Panc1 (cell line): ENCODE results near the gene CAVIN4. TPM values are rescaled to one million over a fixed set of nuclear protein-coding genes. Genes with fewer than 3 reads are reported as not detected.

Experiments used
- ATAC-seq: fragments of 200-7000 bp; cut with Tn5 transposase; 2 replicates; pipeline ENCODE4 v1.9.1; 2020; ENCODE audit warnings: mild to moderate bottlenecking, moderate library complexity
- BruUV-seq: library from RNA; stranded (reverse); fragments of 400-500 nt; replicated peaks from 2 replicates; lab custom pipeline; 2021; lab: Mats Ljungman, UMichigan
- CTCF ChIA-PET: fragments of 300-600 bp; sonication (Branson Sonifier 250); formaldehyde crosslinking; loops from one replicate; lab custom pipeline; 2022; ENCODE audit warnings: antibody characterized with exemption; lab: Charles Lee
- POLR2A ChIA-PET: fragments of 300-600 bp; sonication (Branson Sonifier 250); formaldehyde crosslinking; loops from one replicate; lab custom pipeline; 2022; ENCODE audit warnings: antibody characterized with exemption; lab: Charles Lee
- DNase-seq: peaks from one replicate; pipeline ENCODE4 v3.0.0-alpha.2; 2010; ENCODE audit warnings: low read depth, low spot score
- H3K27ac ChIP-seq: 2 replicates; pipeline ENCODE4 v1.5.1; 2011; ENCODE audit warnings: mild to moderate bottlenecking, low read length, inconsistent platforms
- H3K27me3 ChIP-seq: fragments of 200-500 bp; sonication (Bioruptor generic); 2 replicates; pipeline ENCODE4 v1.6.0; 2014; ENCODE audit warnings: low read length, inconsistent platforms; ENCODE audit not compliant: control insufficient read depth, insufficient read depth
- H3K36me3 ChIP-seq: fragments of 200-500 bp; sonication (Bioruptor generic); 2 replicates; pipeline ENCODE4 v1.5.1; 2014; ENCODE audit warnings: inconsistent platforms, mild to moderate bottlenecking, low read length, moderate library complexity; ENCODE audit not compliant: control insufficient read depth, insufficient read depth
- H3K4me1 ChIP-seq: 2 replicates; pipeline ENCODE4 v1.5.1; 2011; ENCODE audit warnings: inconsistent platforms, mild to moderate bottlenecking, low read length, moderate library complexity; ENCODE audit not compliant: control insufficient read depth, insufficient read depth
- H3K4me3 ChIP-seq, 2 experiments: 2 replicates each; pipeline ENCODE4 v1.5.1; 2011 to 2012; ENCODE audit warnings: low read depth in 2 of 2, low read length in 2 of 2, mild to moderate bottlenecking in 2 of 2, inconsistent platforms in 1 of 2, moderate library complexity in 1 of 2
- H3K9me3 ChIP-seq: fragments of 200-500 bp; sonication (Bioruptor generic); 2 replicates; pipeline ENCODE4 v1.5.1; 2014; ENCODE audit warnings: low read depth, mild to moderate bottlenecking, inconsistent platforms, low read length, moderate library complexity; ENCODE audit not compliant: control insufficient read depth, insufficient read depth
- POLR2AphosphoS5 ChIP-seq: IDR thresholded peaks from 2 replicates; pipeline ENCODE4 v1.6.1; 2012; ENCODE audit warnings: mild to moderate bottlenecking, low read depth, low read length, moderate library complexity
- REST ChIP-seq, 2 experiments: IDR thresholded peaks; 2 replicates each; pipeline ENCODE4 v1.6.1; 2011 to 2012; ENCODE audit warnings: low read depth in 2 of 2, control low read depth in 1 of 2, low read length in 1 of 2, mild to moderate bottlenecking in 1 of 2, moderate library complexity in 1 of 2; ENCODE audit not compliant: insufficient read depth in 1 of 2
- SIN3A ChIP-seq: IDR thresholded peaks from 2 replicates; pipeline ENCODE4 v1.6.1; 2012; ENCODE audit warnings: low read depth, mild to moderate bottlenecking, low read length, moderate library complexity, borderline replicate concordance; ENCODE audit not compliant: insufficient read depth
- TCF7L2 ChIP-seq: IDR thresholded peaks from 2 replicates; pipeline ENCODE4 v1.6.1; 2011; ENCODE audit warnings: mild to moderate bottlenecking, low read depth, low read length, inconsistent platforms
- in situ Hi-C: cut with HindIII; loops from 2 replicates; pipeline ENCODE4 v1.10.0; 2016; ENCODE audit warnings: low sequenced_read_pairs, low pct_unique_long_range_greater_than_20kb
- intact Hi-C: fragments of 100-400 bp; cut with micrococcal nuclease; formaldehyde crosslinking; loops from one replicate; pipeline ENCODE4 v1.10.0; 2022; ENCODE audit not compliant: unreplicated experiment
- total RNA-seq: library from RNA; stranded (reverse); gene quantifications from one replicate; pipeline ENCODE4 v1.2.1, GENCODE V29; 2021; ENCODE audit not compliant: unreplicated experiment
- TF ChIP-seq, protein P1 (sequence below): fragments of 450-650 bp; IDR thresholded peaks from 2 replicates; pipeline ENCODE4 v1.5.1; 2017; ENCODE audit warnings: mild to moderate bottlenecking

The CAVIN4 gene
- total RNA-seq, 1 experiment from 2014 or later = 0.82 TPM

DNA sequence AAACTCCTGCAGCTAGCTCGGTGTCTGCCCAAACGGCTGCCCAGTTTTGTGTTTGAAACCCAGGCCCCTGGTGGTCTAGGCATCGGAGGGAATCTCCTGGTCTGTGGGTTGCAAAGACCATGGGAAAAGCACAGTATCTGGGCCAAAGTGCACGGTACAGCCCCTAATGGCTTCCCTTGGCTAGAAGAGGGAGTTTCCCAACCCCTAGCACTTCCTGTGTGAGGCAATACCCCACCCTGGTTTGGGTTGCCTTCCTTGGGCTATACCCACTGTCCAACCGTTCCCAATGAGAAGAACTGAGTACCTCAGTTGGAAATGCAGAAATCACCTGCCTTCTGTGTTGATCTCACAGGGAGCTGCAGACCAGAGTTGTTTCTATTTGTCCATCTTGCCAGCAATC lies 41.8 kb downstream of the CAVIN4 start:
- no peaks in the 10 kb centered on the region for H3K27me3 ChIP-seq
- ChIA-PET CTCF (no interaction called here), POLR2A (no interaction called here)
- ATAC-seq = no peak
- no peaks in the 10 kb centered on the region for H3K4me1 ChIP-seq
- no peaks in the 10 kb centered on the region for H3K36me3 ChIP-seq
- no peak overlapping the region for H3K4me3 ChIP-seq
- no peak for DNase-seq
- intact Hi-C loops (no loop called here), in situ Hi-C loops (no loop called here)
- no peak overlapping the region for H3K27ac ChIP-seq
- no TSS peak for BruUV-seq
- TF ChIP-seq SIN3A (no peak), TCF7L2 (no peak), POLR2AphosphoS5 (no peak), REST (IDR thresholded peaks at IDR 0.05; ENCODE audit: insufficient read depth in 1 of 2, low read depth in 2 of 2, low read length in 1 of 2) (no peak)
- TF ChIP-seq, protein P1, sequence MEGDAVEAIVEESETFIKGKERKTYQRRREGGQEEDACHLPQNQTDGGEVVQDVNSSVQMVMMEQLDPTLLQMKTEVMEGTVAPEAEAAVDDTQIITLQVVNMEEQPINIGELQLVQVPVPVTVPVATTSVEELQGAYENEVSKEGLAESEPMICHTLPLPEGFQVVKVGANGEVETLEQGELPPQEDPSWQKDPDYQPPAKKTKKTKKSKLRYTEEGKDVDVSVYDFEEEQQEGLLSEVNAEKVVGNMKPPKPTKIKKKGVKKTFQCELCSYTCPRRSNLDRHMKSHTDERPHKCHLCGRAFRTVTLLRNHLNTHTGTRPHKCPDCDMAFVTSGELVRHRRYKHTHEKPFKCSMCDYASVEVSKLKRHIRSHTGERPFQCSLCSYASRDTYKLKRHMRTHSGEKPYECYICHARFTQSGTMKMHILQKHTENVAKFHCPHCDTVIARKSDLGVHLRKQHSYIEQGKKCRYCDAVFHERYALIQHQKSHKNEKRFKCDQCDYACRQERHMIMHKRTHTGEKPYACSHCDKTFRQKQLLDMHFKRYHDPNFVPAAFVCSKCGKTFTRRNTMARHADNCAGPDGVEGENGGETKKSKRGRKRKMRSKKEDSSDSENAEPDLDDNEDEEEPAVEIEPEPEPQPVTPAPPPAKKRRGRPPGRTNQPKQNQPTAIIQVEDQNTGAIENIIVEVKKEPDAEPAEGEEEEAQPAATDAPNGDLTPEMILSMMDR = no peak
- H3K9me3 ChIP-seq = no peaks in the 10 kb centered on the region

DNA sequence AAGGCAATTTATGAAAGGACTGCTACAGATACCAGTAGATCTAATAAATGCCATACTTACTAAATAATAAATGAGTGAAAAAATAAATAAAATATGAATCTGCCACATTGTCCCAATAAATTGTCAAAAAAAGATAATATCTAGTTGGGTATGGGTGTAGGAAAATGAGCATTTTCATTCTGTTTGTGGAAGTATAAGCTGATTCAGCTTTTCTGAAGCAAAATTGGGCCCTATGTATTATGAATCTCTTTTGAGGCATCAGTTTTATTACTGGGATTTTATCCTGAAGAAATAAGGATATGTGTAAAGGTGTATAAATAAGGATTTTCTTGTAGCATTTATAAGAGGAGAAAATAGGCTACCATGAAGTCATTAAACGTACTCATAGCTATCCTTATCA lies 46.1 kb downstream of the CAVIN4 start:
- Histone ChIP-seq H3K36me3 (no peaks in the 10 kb centered on the region), H3K9me3 (no peaks in the 10 kb centered on the region), H3K27me3 (no peaks in the 10 kb centered on the region), H3K27ac (no peak overlapping the region), H3K4me1 (no peaks in the 10 kb centered on the region), H3K4me3 (no peak overlapping the region)
- in situ Hi-C loops (no loop called here), intact Hi-C loops (no loop called here)
- DNase-seq (no peak), ATAC-seq (no peak)
- TF ChIP-seq, protein P1 = no peak
- no peak for TF ChIP-seq REST (IDR thresholded peaks at IDR 0.05; ENCODE audit: insufficient read depth in 1 of 2, low read depth in 2 of 2, low read length in 1 of 2)
- TF ChIP-seq SIN3A = no peak
- no peak for TF ChIP-seq TCF7L2
- CTCF ChIA-PET = no interaction called here
- POLR2A ChIA-PET = no interaction called here
- no TSS peak for BruUV-seq
